ENCODE data around the gene LIPK. TPM values are rescaled to one million over a fixed set of nuclear protein-coding genes. Genes with fewer than 3 reads are reported as not detected.
"Not testable (repeated sequence)": the region's sequence is repeated elsewhere in the genome, so short reads cannot be mapped to it uniquely, and the experiment has no call there.

LIPK gene, protein sequence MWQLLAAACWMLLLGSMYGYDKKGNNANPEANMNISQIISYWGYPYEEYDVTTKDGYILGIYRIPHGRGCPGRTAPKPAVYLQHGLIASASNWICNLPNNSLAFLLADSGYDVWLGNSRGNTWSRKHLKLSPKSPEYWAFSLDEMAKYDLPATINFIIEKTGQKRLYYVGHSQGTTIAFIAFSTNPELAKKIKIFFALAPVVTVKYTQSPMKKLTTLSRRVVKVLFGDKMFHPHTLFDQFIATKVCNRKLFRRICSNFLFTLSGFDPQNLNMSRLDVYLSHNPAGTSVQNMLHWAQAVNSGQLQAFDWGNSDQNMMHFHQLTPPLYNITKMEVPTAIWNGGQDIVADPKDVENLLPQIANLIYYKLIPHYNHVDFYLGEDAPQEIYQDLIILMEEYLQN
- not detected for polyA plus RNA-seq
- long read RNA-seq, donor 1 = 0 reads
- long read RNA-seq, donor 2 = 0 reads
- long read RNA-seq, donor 3 = 0 reads
- long read RNA-seq, donor 4 = 0 reads
- long read RNA-seq, donor 5 = 0 reads
- long read RNA-seq, donor 6 = 0 reads
- long read RNA-seq, donor 7 = 0 reads
- long read RNA-seq, donor 8 = 0 reads
- long read RNA-seq, donor 9 = 0 reads
- long read RNA-seq, donor 10 = 0 reads
- long read RNA-seq, donor 11 = 0 reads

GRCh38 chr10:88705958-88706357 lies at the start of gene LIPK:
TSS of gene LIPK (plus strand) at chr10:88706249. CDS start at chr10:88724544, 18,295 bp downstream.
- no peak for DNase-seq
- peaks cover 6% of the 10 kb centered on the region for H3K4me1 ChIP-seq (ENCODE audit: control insufficient read depth, insufficient read depth, low read length)
- no peaks in the 10 kb centered on the region for H3K36me3 ChIP-seq (ENCODE audit: control insufficient read depth, insufficient read depth, low read length)
- H3K4me3 ChIP-seq (ENCODE audit: low read length) = no peak within 1 kb of the TSS
- H3K27ac ChIP-seq (ENCODE audit: low read length) = no peak within 1 kb of the TSS
- no peaks in the 10 kb centered on the region for H3K27me3 ChIP-seq (ENCODE audit: control insufficient read depth, insufficient read depth, low read length)
- H3K9me3 ChIP-seq (ENCODE audit: control insufficient read depth, low read depth, low read length) = no peaks in the 10 kb centered on the region
- WGBS (ENCODE audit: insufficient coverage, low lambda C conversion rate) = no CpG with 5 or more reads among the region's 1 CpG

- Histone ChIP-seq H3K27ac (ENCODE audit: low read length) (no peak overlapping the region), H3K9me3 (ENCODE audit: control insufficient read depth, low read depth, low read length) (no peaks in the 10 kb centered on the region), H3K36me3 (ENCODE audit: control insufficient read depth, insufficient read depth, low read length) (no peaks in the 10 kb centered on the region), H3K4me3 (ENCODE audit: low read length) (no peak overlapping the region), H3K4me1 (ENCODE audit: control insufficient read depth, insufficient read depth, low read length) (no peaks in the 10 kb centered on the region), H3K27me3 (ENCODE audit: control insufficient read depth, insufficient read depth, low read length) (no peaks in the 10 kb centered on the region)
- no CpG with 5 or more reads among the region's 1 CpG for WGBS (ENCODE audit: insufficient coverage, low lambda C conversion rate)
- DNase-seq = no peak
Measured at GRCh38 chr10:88657901-88658300, 48.1 kb upstream of the LIPK start.

DNA sequence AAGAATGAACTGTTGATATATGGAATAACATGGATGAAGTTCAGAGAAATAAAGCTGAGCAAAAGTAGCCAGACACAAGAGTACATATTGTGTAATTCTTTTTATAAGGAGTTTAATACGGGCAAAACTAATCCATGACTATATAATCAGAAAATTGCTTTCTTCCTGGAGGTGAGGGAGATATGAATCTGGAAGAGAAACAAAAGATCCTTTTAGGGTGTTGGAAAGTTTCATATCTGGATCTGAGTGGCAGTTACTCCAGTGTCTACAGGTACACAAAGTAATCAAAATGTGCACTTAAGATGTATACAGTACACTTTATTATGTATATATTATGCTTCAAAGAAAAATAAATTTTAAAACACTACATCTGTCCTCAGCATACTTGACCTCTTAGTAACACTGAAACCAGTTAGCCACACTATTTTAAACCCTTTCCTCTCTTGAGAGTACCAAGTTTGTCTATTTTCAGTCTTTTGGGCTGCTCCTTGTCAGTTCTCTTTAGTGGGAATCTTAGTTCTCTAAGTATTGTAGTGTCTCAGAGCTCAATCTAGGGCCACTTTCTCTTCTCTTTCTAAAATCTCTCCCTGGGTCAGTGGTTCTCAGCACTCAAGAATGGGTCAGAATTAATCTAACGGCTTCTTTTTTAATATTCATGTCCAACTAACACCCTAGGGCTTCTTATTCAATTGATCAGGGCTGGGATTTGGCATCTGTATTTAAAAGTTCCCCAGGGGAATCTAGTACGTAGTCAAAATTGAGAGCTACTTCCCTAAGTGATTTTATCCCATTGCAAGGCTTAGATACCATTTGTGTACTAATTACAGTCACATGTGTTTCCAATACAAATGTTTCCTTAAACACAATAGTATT lies 46.1 kb upstream of the LIPK start:
- no peak overlapping the region for H3K4me3 ChIP-seq (ENCODE audit: low read length)
- no peaks in the 10 kb centered on the region for H3K36me3 ChIP-seq (ENCODE audit: control insufficient read depth, insufficient read depth, low read length)
- no peak for DNase-seq
- H3K4me1 ChIP-seq (ENCODE audit: control insufficient read depth, insufficient read depth, low read length) = no peaks in the 10 kb centered on the region
- H3K27me3 ChIP-seq (ENCODE audit: control insufficient read depth, insufficient read depth, low read length) = no peaks in the 10 kb centered on the region
- H3K9me3 ChIP-seq (ENCODE audit: control insufficient read depth, low read depth, low read length) = no peaks in the 10 kb centered on the region
- H3K27ac ChIP-seq (ENCODE audit: low read length) = no peak overlapping the region
- WGBS (ENCODE audit: insufficient coverage, low lambda C conversion rate) = 67% methylated on average over 2 of the region's 3 CpGs

DNA sequence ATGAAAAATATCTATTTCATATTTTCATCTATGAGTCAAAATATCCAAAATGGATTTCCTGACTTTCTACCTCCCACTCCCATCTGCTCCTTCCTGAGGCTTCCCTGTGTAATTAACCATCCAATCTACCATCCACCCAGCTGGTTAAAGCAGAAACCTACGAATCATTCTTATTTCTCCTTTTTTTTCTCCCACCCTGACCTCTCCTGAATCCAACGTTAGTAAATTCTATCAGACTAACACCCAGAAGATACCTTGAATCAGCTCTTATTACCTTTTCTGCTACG lies 45.5 kb upstream of the LIPK start:
- 29% methylated on average over 2 of the region's 3 CpGs for WGBS (ENCODE audit: insufficient coverage, low lambda C conversion rate)
- no peak for DNase-seq
- Histone ChIP-seq H3K9me3 (ENCODE audit: control insufficient read depth, low read depth, low read length) (no peaks in the 10 kb centered on the region), H3K36me3 (ENCODE audit: control insufficient read depth, insufficient read depth, low read length) (no peaks in the 10 kb centered on the region), H3K4me3 (ENCODE audit: low read length) (no peak overlapping the region), H3K27me3 (ENCODE audit: control insufficient read depth, insufficient read depth, low read length) (no peaks in the 10 kb centered on the region), H3K27ac (ENCODE audit: low read length) (no peak overlapping the region), H3K4me1 (ENCODE audit: control insufficient read depth, insufficient read depth, low read length) (no peaks in the 10 kb centered on the region)

DNA sequence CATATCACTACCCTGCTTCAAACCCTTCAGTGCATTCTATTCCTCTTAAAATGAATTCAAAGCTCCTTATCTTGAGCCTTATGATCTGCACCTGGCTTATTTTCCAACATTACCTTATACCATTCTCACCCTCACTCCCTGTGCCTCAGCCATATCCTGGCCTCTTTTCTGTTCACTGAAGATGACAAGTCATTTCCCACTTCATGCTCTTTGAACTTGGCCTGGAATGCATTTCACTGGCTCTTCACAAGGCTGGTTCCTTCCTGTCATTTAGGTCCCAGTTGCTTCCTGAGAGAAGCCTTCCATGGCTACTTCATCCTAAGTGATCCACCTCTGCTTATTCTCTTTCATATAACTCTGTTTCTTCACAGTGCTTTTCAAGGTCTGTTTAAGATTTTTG lies 45.0 kb upstream of the LIPK start:
- Histone ChIP-seq H3K27ac (ENCODE audit: low read length) (no peak overlapping the region), H3K4me3 (ENCODE audit: low read length) (no peak overlapping the region), H3K9me3 (ENCODE audit: control insufficient read depth, low read depth, low read length) (no peaks in the 10 kb centered on the region), H3K27me3 (ENCODE audit: control insufficient read depth, insufficient read depth, low read length) (no peaks in the 10 kb centered on the region), H3K4me1 (ENCODE audit: control insufficient read depth, insufficient read depth, low read length) (no peaks in the 10 kb centered on the region), H3K36me3 (ENCODE audit: control insufficient read depth, insufficient read depth, low read length) (no peaks in the 10 kb centered on the region)
- DNase-seq = no peak

DNA sequence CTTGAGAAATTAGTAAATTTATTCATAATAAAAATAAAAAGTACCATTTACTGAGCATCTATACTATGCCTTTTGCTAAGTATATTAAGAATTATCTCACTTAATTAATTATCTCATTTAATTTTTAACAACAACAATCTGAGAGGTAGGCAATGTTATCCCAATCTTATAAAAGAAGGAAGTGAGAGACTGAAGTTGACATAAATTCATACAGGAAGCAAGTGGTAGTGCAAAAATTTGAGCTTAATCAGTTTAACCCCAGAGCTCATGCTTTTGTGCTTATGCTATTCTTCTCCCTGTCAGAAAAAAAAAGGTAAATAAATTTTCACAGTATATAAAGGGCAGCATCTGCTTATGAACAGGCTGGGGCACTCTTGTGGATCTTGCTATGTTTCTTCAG lies 44.5 kb upstream of the LIPK start:
- no peaks in the 10 kb centered on the region for H3K36me3 ChIP-seq (ENCODE audit: control insufficient read depth, insufficient read depth, low read length)
- no peaks in the 10 kb centered on the region for H3K9me3 ChIP-seq (ENCODE audit: control insufficient read depth, low read depth, low read length)
- no peaks in the 10 kb centered on the region for H3K4me1 ChIP-seq (ENCODE audit: control insufficient read depth, insufficient read depth, low read length)
- no peaks in the 10 kb centered on the region for H3K27me3 ChIP-seq (ENCODE audit: control insufficient read depth, insufficient read depth, low read length)
- no peak for DNase-seq
- H3K4me3 ChIP-seq (ENCODE audit: low read length) = no peak overlapping the region
- no peak overlapping the region for H3K27ac ChIP-seq (ENCODE audit: low read length)

DNA sequence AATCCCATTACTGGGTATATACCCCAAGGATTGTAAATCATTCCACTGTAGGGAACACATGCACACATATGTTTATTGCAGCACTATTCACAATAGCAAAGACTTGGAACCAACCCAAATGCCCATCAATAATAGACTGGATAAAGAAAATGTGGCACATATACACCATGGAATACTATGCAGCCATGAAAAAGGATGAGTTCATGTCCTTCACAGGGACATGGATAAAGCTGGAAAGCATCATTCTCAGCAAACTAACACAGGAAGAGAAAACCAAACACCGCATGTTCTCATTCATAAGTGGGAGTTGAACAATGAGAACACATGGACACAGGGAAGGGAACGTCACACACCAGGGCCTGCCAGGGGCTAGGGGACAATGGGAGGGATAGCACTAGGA lies 42.9 kb upstream of the LIPK start:
- H3K27ac ChIP-seq (ENCODE audit: low read length); H3K4me3 ChIP-seq (ENCODE audit: low read length); H3K9me3 ChIP-seq (ENCODE audit: control insufficient read depth, low read depth, low read length); H3K4me1 ChIP-seq (ENCODE audit: control insufficient read depth, insufficient read depth, low read length); H3K36me3 ChIP-seq (ENCODE audit: control insufficient read depth, insufficient read depth, low read length); H3K27me3 ChIP-seq (ENCODE audit: control insufficient read depth, insufficient read depth, low read length); DNase-seq: not testable (repeated sequence)
- no CpG with 5 or more reads among the region's 2 CpGs for WGBS (ENCODE audit: insufficient coverage, low lambda C conversion rate)

DNA sequence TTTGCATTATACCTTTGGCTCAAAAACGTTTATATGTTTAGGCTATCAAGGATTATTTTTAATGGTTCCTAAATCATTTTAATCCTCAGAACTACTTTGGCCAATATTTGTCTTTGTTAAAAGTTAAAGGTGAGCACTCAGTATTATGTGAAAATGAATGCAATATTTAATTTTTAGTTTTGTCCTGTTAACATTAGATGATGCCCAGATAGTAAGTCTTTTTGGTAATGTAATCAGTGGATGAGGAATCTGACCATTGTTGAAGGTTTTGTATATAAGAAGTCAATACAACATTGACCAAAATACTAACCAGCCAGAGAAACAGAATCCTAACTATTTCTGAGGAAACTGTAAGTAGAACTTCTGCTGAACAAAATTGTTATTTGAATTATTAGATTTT lies 41.9 kb upstream of the LIPK start, which contains the start of gene LIPF:
TSS of gene LIPF (plus strand) at position 301 of the 400 bp plus-strand sequence. CDS start 2,856 bp downstream, outside the sequence.
- Histone ChIP-seq H3K9me3 (ENCODE audit: control insufficient read depth, low read depth, low read length) (no peaks in the 10 kb centered on the region), H3K27me3 (ENCODE audit: control insufficient read depth, insufficient read depth, low read length) (no peaks in the 10 kb centered on the region), H3K4me3 (ENCODE audit: low read length) (no peak within 1 kb of the TSS), H3K27ac (ENCODE audit: low read length) (no peak within 1 kb of the TSS), H3K36me3 (ENCODE audit: control insufficient read depth, insufficient read depth, low read length) (no peaks in the 10 kb centered on the region), H3K4me1 (ENCODE audit: control insufficient read depth, insufficient read depth, low read length) (no peaks in the 10 kb centered on the region)
- WGBS (ENCODE audit: insufficient coverage, low lambda C conversion rate) = no CpG with 5 or more reads among the region's 1 CpG
- no peak for DNase-seq

DNA sequence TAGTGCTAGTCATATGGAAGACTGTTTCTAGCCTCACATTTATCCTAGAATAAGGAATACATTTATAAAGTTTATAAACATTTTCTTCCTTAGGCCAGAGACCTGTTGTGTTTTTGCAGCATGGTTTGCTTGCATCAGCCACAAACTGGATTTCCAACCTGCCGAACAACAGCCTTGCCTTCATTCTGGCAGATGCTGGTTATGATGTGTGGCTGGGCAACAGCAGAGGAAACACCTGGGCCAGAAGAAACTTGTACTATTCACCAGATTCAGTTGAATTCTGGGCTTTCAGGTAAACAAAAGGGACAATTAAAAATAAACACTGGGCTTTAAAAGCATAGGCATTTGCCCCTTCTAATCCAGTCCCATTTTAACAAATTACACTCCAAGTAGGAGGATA lies 37.6 kb upstream of the LIPK start:
- WGBS (ENCODE audit: insufficient coverage, low lambda C conversion rate) = no CpG with 5 or more reads among the region's 1 CpG
- Histone ChIP-seq H3K27ac (ENCODE audit: low read length) (no peak overlapping the region), H3K36me3 (ENCODE audit: control insufficient read depth, insufficient read depth, low read length) (no peaks in the 10 kb centered on the region), H3K4me1 (ENCODE audit: control insufficient read depth, insufficient read depth, low read length) (no peaks in the 10 kb centered on the region), H3K4me3 (ENCODE audit: low read length) (no peak overlapping the region), H3K9me3 (ENCODE audit: control insufficient read depth, low read depth, low read length) (no peaks in the 10 kb centered on the region), H3K27me3 (ENCODE audit: control insufficient read depth, insufficient read depth, low read length) (no peaks in the 10 kb centered on the region)
- DNase-seq = no peak

DNA sequence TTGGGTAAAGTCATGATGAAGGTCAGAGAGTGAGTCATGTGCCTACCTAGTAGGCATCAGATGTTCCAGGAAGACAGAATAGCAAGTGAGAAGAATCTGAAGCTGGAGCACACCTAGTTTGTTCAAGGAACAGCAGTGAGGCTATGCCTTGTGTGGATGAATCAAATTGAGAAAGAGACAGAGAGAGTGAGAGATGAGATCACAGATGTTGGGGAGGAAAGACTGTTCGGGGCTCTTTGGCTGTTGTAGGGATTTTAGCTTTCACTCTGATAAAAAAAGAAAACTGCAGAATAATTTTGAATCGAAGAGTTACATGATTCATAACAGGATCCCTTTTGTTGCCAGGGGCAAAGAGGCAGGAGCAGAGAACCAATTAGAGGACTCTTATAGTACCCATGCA lies 35.6 kb upstream of the LIPK start:
- H3K27me3 ChIP-seq (ENCODE audit: control insufficient read depth, insufficient read depth, low read length) = no peaks in the 10 kb centered on the region
- H3K9me3 ChIP-seq (ENCODE audit: control insufficient read depth, low read depth, low read length) = no peaks in the 10 kb centered on the region
- DNase-seq = no peak
- H3K4me1 ChIP-seq (ENCODE audit: control insufficient read depth, insufficient read depth, low read length) = no peaks in the 10 kb centered on the region
- no peak overlapping the region for H3K4me3 ChIP-seq (ENCODE audit: low read length)
- WGBS (ENCODE audit: insufficient coverage, low lambda C conversion rate) = 100% methylated on average over 1 of the region's 2 CpGs
- H3K36me3 ChIP-seq (ENCODE audit: control insufficient read depth, insufficient read depth, low read length) = no peaks in the 10 kb centered on the region
- no peak overlapping the region for H3K27ac ChIP-seq (ENCODE audit: low read length)

All from large intestine (tissue), 12 donors.